Measurements from ENCODE around the gene KRTAP17-1.
A peak's percentile ranks its signal among the peaks of the same experiment; 100 is the strongest.

The KRTAP17-1 gene

GRCh38 chr17:41332239-41332638 is 16.7 kb upstream of the KRTAP17-1 start:
- no peak for DNase-seq

DNA sequence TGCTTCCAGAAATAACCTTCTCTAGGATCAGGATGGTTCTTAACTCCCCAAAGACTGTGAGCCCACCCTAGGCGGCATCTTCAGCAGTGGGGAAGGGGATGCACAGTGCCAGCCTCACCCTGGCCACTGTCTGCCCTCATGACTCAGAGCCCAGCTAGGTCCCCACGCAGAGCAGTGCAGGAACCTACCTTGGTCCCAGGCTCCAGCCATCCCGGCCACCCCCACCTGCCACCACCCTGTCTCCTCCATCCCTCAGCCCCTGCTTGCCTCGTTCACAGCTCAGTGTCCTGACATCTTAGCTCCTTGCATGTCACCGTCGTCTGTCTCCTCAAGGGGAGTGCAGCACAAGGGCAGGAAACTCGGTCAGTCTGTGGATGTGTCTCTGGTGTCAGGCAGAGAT is 16.1 kb upstream of the KRTAP17-1 start:
- DNase-seq, result no peak

GRCh38 chr17:41329279-41329948 is 13.9 kb upstream of the KRTAP17-1 start:
- DNase-seq, result peak; percentile 21

DNA sequence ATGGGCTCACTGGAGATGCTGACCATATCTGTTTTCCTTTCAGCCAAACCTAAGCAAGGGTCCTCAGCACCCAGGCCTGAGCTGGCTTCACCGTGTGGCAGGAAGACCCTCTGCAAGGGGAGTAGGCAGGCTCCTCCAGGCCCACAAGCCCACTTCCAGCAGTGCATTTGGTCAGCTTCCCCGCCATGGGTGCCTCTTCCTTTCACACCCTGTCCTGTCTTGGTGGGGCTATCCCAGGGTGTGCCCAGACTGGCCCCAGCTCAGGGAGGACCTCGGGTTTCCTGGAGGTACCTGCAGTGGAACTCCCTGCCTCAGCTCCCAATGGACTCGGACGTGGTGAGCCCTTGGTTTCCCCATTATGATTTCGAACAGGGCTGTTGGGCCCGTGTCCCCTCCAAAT is 12.7 kb upstream of the KRTAP17-1 start:
- no peak for DNase-seq

DNA sequence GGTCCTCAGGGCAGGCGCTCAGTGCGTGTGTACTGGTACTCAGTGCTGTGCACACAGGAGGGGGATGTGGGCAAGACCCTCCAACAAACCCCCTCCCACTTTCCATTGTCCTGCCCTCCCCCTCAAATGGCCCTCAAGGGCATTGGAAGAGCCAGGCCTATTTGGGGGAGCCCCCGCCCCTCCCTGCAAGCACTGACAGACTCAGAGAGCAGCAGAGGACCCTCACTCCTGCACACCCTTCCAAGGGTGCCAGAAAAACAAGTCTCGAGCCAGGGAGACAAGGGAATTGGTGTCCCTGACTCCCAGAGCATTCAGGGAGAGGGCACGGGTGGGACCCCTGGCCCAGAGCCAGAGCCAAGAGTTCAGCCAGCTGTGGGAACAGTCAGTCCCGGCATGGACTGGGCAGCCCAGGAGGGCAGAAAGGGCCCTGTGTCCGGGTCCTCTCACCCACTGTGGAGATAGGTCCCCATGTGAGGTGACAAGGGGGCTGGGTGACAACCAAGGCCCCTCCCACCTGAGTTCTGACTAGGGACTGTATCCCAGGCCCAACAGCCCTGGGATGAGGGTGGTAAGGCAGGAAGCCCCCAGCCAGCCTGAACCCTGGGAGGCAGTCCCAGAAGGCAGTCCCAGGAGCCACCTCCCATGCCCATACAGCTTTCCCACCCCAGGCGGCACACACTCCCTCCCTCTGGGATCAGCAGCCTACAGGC is 12.1 kb upstream of the KRTAP17-1 start:
- DNase-seq, result no peak

- no peak for DNase-seq
These were observed 10.9 kb upstream of the KRTAP17-1 start for GRCh38 chr17:41326173-41327145.

GRCh38 chr17:41325611-41326010 is 10.1 kb upstream of the KRTAP17-1 start:
- no peak for DNase-seq

DNA sequence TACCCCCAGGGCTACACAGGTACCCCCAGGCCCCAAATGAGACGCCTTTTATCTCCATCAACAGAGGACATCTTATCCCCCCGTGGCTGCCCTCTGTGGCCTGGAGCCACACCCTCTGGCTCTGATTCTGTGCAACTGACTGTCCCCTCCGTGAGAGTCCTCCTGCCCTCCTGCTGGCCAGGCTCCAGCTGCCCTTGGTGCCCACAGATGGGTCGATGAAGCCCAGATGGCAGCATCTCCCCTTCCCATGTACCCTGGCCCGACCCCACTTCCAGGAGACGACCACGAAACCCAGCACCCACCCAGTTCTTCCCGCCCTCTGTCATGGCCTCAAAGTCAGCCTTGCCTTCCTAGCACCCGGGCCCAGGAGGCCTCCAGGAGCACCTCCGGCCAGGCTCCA is 9.6 kb upstream of the KRTAP17-1 start:
- no peak for DNase-seq

DNA sequence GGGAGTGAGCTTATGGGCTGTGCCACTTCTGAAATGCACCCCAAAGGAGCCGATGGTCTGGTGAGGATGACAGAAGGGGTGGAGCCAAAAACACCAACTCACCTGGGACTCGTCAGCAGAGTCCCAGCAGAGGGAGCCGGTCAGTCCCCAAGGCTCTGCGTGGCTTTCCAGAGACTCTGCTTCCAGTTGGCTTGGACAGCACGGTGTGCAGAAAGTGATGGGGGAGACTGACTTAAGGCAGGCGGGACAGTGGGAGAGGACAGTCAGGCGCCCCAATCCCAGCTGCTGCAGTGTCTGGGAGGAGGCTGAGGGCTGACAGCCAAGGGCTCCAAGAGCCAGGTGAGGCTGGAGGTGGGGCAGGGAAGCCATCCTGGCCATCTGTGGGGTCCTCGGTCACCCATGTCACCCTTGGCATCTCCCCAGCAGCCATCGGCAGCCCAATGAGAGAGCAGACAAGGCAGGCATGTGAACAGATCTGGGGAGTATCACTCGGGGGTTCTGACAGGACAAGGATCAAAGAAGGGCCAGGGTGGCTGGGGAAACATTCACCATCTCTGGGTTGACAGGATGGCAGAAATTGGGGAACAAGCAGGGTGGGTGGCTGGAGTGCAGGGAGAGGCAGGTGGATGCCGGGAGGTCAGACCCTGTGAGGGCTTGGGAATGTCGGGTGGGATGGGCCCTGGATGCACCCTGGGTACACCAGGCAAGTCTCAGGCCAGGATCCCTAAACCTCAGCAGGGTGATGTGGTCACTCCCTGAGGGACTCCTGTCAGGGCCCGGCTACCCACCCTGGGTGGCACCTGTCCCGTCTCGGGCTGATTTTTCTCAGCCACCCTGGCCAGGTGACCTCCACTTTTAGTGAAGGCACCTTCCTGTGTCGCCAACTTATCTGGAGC is 8.9 kb upstream of the KRTAP17-1 start:
- DNase-seq, result no peak

DNA sequence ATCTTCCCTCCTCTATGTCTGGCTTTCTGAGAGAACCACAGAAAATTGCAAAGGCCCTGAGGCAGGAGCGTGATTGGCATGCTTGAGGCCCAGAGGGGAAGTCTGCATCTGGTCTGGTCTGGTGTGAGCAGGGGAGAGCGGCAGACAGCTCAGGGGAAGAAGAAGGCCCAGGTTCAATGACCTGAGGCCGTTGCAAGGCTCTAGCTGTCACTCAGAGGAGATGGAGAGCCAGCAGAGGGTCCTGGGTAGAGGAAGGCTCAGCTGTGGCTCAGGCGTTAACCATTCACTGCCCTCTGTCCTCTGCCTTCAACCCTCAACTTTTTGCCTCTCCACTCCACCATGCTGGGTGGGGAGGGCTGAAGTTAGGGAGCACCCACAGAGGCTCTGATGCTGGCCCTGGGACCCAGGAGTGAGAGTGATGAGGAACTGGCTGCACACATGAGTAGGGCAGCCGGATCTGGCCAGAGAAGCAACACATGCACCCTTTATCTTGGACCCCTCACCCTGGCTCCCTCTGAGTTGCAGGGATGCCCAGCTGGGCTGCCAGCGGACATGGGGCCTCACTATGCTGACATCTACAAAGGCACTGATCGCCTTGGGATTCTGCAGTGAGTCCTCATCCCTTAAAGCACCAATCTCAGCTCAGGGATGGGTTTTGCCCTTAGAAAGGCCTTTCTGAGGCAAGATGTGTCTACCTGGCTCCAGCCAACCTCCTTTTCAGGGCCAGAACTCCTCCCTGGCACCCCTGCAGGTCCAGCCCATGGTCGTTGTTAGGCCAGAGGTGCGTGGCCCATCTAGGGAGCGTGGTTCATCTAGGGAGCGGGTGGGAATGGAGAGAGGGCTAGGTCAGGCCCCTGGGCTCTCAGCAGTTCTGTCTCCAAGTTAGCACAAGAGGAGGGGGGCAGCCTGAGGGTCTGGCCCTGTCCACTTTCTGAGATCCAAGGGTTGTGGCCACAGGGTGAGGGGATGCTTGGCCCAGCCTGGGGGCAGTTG is 7.7 kb upstream of the KRTAP17-1 start:
- no peak for DNase-seq

DNA sequence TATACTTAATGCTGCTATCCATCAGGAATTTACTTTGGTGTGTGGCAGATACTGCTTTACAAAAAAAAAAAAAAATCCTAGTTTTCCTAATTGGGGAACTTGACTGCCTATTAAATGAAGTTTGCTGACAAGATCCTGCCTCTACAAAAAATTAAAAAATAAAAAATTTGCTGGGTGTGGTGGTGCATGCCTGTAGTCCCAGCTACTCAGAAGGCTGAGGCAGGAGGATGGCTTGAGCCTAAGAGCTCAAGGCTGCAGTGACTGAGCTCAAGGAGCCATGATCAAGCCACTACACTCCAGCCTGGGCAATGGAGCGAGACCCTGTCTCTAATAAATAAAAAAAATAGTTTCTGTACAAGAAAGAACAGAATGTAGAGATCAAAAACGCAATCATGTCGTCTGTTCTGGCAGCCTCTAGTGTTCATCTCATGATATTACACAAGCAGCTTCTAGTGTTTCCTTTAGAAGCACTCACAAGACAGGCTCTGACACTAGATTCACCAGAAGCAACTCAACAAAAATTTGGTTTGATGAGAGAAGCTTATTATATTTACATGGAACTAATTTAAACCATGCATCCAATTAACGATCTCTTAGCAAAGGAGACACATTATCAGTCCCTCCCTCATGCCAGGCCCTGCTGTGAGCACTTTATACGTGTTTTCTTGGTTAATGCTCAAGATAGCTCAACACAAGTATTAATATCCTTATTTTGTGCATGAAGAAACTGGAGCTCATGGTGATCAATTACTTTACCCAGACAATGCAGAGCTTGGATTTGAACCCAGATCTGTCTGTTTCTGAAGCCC is 6.8 kb upstream of the KRTAP17-1 start:
- peak; percentile 28 for DNase-seq

DNA sequence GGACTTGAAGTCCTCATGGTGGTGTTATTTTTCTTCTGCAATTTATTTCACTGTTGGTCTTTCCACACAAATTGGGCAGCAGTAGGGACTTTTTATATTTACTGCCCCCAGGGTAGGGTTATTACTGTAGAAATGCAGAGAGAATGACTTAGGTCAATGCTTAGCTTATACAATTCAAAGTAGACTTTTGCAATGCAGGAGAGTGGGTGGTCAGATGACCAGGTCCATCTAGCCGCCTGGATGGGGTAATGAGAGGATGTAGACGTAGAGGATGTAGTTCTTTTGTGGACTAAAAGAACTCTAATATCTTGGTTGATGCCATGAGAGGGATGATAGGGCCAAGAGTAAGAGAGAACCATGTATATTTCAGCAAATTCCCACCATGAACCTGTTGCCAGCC is 2.7 kb upstream of the KRTAP17-1 start:
- no peak for DNase-seq

GRCh38 chr17:41315814-41316445 is 420 bp upstream of the KRTAP17-1 start:
- no peak for DNase-seq

- no peak for DNase-seq
These were observed 4.4 kb downstream of the KRTAP17-1 start for GRCh38 chr17:41311111-41311510.

- DNase-seq, result peak; percentile 35
These were observed 6.6 kb downstream of the KRTAP17-1 start, which contains the start of gene KRTAP16-1 for GRCh38 chr17:41308918-41309359. KRTAP16-1 (minus strand) TSS chr17:41309309; CDS start chr17:41309253, 56 bp downstream.

GRCh38 chr17:41308251-41308917 is 7.1 kb downstream of the KRTAP17-1 start:
- DNase-seq, result peak; percentile 83

GRCh38 chr17:41307647-41308046 is 7.9 kb downstream of the KRTAP17-1 start:
- DNase-seq, result no peak

- DNase-seq, result no peak
These were observed 11.4 kb downstream of the KRTAP17-1 start for GRCh38 chr17:41304091-41304490.

GRCh38 chr17:41302981-41303380 is 12.5 kb downstream of the KRTAP17-1 start:
- DNase-seq, result no peak

Measured in activated CD4-positive, alpha-beta T cell treated with anti-CD3 and anti-CD28 coated beads, Interleukin-2, amount 50 U/mL, for 16 hours (primary cell).